Smooth muscle cell (in vitro differentiated cells): Measurements from ENCODE around the gene MC5R. TPM values are rescaled to one million over a fixed set of nuclear protein-coding genes. Genes with fewer than 3 reads are reported as not detected.

Source experiments
- polyA plus RNA-seq: library from polyadenylated mRNA; unstranded; fragments of >200 nt; fragmentation: Nextera tagmentation; extraction: Ambion mirVana; gene quantifications from 2 replicates; pipeline ENCODE4 v1.2.1, GENCODE V29; 2016
- total RNA-seq: library from RNA; depleted of rRNA; stranded (reverse); fragments of >200 nt; gene quantifications from 2 replicates; pipeline ENCODE4 v1.2.3, GENCODE V29; 2014

The MC5R gene
- total and polyA plus RNA-seq, 2 experiments from 2014 or later, result not detected

Other genes with a start within 250 kb of the MC5R start
- gene FAM210A, start 97.6 kb upstream of the MC5R start, total RNA-seq, result 16.0 and 17.8 TPM in 2 replicates
- 14.8 and 16.6 TPM in 2 replicates for gene FAM210A, start 97.6 kb upstream of the MC5R start, polyA plus RNA-seq
- 48.3 and 62.9 TPM in 2 replicates for gene RNMT, start 97.5 kb upstream of the MC5R start, total RNA-seq
- 38.6 and 52.2 TPM in 2 replicates for gene RNMT, start 97.5 kb upstream of the MC5R start, polyA plus RNA-seq
- gene MC2R, start 91.4 kb downstream of the MC5R start, total RNA-seq, result not detected in 2 replicates
- not detected in 2 replicates for gene MC2R, start 91.4 kb downstream of the MC5R start, polyA plus RNA-seq